Endothelial cell of umbilical vein (primary cell): Measurements from ENCODE around the gene APCDD1L. TPM values are rescaled to one million over a fixed set of nuclear protein-coding genes. Genes with fewer than 3 reads are reported as not detected.

ENCODE experiments used
- BruUV-seq: library from RNA; stranded (reverse); fragments of 400-500 nt; replicated peaks from 2 replicates; lab custom pipeline; 2021; lab: Mats Ljungman, UMichigan
- CTCF ChIA-PET: fragments of 300-600, 350-600 bp; sonication (Branson Sonifier 250); formaldehyde crosslinking; loops from one replicate; lab custom pipeline; 2021; ENCODE audit warnings: antibody characterized with exemption, inconsistent platforms; lab: Charles Lee
- POLR2A ChIA-PET: fragments of 300-600, 350-600 bp; sonication (Branson Sonifier 250); formaldehyde crosslinking; loops from one replicate; lab custom pipeline; 2021; ENCODE audit warnings: antibody characterized with exemption, inconsistent platforms; lab: Charles Lee
- DNase-seq: peaks from one replicate; pipeline ENCODE4 v3.0.0-alpha.2; 2011; ENCODE audit warnings: low read depth, low spot score
- FAIRE-seq: peaks from 2 replicates; lab custom pipeline; 2011; peaks lifted over from hg19 to GRCh38; lab: Jason Lieb, UNC
- H2AFZ ChIP-seq: 2 replicates; pipeline ENCODE4 v1.6.0; 2012; ENCODE audit warnings: low read depth, low read length, control low read depth, inconsistent platforms
- H3K27ac ChIP-seq: 2 replicates; pipeline ENCODE4 v1.5.1; 2011; ENCODE audit warnings: low read depth, mild to moderate bottlenecking, control low read depth, low read length, moderate library complexity; ENCODE audit not compliant: insufficient read depth
- H3K27me3 ChIP-seq, 2 experiments: 2 replicates each; pipeline versions ENCODE4 v1.6.0 to v1.6.1; 2011; ENCODE audit warnings: low read length in 2 of 2, mixed read lengths in 1 of 2; ENCODE audit not compliant: control insufficient read depth in 2 of 2, insufficient read depth in 2 of 2
- H3K36me3 ChIP-seq, 2 experiments: 2 replicates in 1 of 2; 3 replicates in 1 of 2; pipeline ENCODE4 v1.5.1; 2011; ENCODE audit warnings: low read length in 2 of 2, mild to moderate bottlenecking in 1 of 2, moderate library complexity in 1 of 2; ENCODE audit not compliant: control insufficient read depth in 2 of 2, insufficient read depth in 2 of 2; ENCODE audit errors: extremely low read depth in 1 of 2
- H3K4me1 ChIP-seq: 3 replicates; pipeline ENCODE4 v1.5.1; 2011; ENCODE audit warnings: mild to moderate bottlenecking, low read length; ENCODE audit not compliant: control insufficient read depth, insufficient read depth; ENCODE audit errors: extremely low read depth
- H3K4me2 ChIP-seq: 2 replicates; pipeline ENCODE4 v1.6.1; 2011; ENCODE audit warnings: low read length, control low read depth, mixed read lengths; ENCODE audit not compliant: insufficient read depth
- H3K4me3 ChIP-seq, 3 experiments: fragments of 200-600 bp in 1 of 3; sonication (generic), shearing (Covaris generic) in 1 of 3; replicated peaks in 1 of 3; 2 replicates each; pipeline ENCODE4 v1.5.1; 2011 to 2016; ENCODE audit warnings: control low read depth in 3 of 3, low read length in 3 of 3, mild to moderate bottlenecking in 2 of 3, inconsistent platforms in 1 of 3, low read depth in 1 of 3, moderate library complexity in 1 of 3; ENCODE audit not compliant: insufficient read depth in 1 of 3
- H3K79me2 ChIP-seq: 2 replicates; pipeline ENCODE4 v1.6.0; 2012; ENCODE audit warnings: low read length, inconsistent platforms; ENCODE audit not compliant: control insufficient read depth, insufficient read depth
- H3K9ac ChIP-seq: replicated peaks from 2 replicates; pipeline ENCODE3; 2011; ENCODE audit warnings: low read length, control low read depth; ENCODE audit not compliant: insufficient read depth; ENCODE audit errors: extremely low read depth
- H3K9me1 ChIP-seq: replicated peaks from 3 replicates; pipeline ENCODE4 v1.6.0; 2011; ENCODE audit warnings: mild to moderate bottlenecking, low read length; ENCODE audit not compliant: control insufficient read depth, insufficient read depth; ENCODE audit errors: extremely low read depth
- H3K9me3 ChIP-seq: replicated peaks from 2 replicates; pipeline ENCODE4 v1.5.1; 2012; ENCODE audit warnings: low read length, inconsistent platforms; ENCODE audit not compliant: control insufficient read depth, insufficient read depth
- H4K20me1 ChIP-seq: replicated peaks from 2 replicates; pipeline ENCODE3; 2011; ENCODE audit warnings: mild to moderate bottlenecking, low read length; ENCODE audit not compliant: control insufficient read depth, insufficient read depth; ENCODE audit errors: extremely low read depth
- EZH2 ChIP-seq: IDR thresholded peaks from 2 replicates; pipeline ENCODE4 v1.6.1; 2012; ENCODE audit warnings: borderline replicate concordance, low read depth, mild to moderate bottlenecking, moderate library complexity, low read length, inconsistent platforms; ENCODE audit not compliant: severe bottlenecking
- FOS ChIP-seq: IDR thresholded peaks from 2 replicates; pipeline ENCODE4 v1.6.1; 2011; ENCODE audit warnings: mild to moderate bottlenecking, low read length, moderate library complexity, borderline replicate concordance; ENCODE audit not compliant: insufficient read depth
- GATA2 ChIP-seq: IDR thresholded peaks from 2 replicates; pipeline ENCODE4 v1.7.0; 2011; ENCODE audit warnings: low read depth, mild to moderate bottlenecking, moderate library complexity, mixed read lengths, low read length; ENCODE audit not compliant: insufficient read length, insufficient read depth
- JUN ChIP-seq: IDR thresholded peaks from 2 replicates; pipeline ENCODE4 v1.6.1; 2011; ENCODE audit warnings: borderline replicate concordance, low read depth; ENCODE audit not compliant: insufficient read length, insufficient read depth
- MAX ChIP-seq: IDR thresholded peaks from 2 replicates; pipeline ENCODE4 v1.6.1; 2011; ENCODE audit not compliant: insufficient read depth, insufficient read length
- MYC ChIP-seq: IDR thresholded peaks from one replicate; pipeline ENCODE4 v1.6.1; 2011; ENCODE audit warnings: mild to moderate bottlenecking, low read depth, low read length
- POLR2A ChIP-seq: IDR thresholded peaks from 2 replicates; pipeline ENCODE4 v1.6.1; 2012; ENCODE audit warnings: low read depth, mild to moderate bottlenecking, control low read depth, low read length
- POLR2AphosphoS5 ChIP-seq: IDR thresholded peaks from 2 replicates; pipeline ENCODE4 v1.6.1; 2012; ENCODE audit warnings: low read depth, mild to moderate bottlenecking, control low read depth, low read length, moderate library complexity; ENCODE audit not compliant: insufficient read depth
- dilution Hi-C: fragments of 300-500 bp; cut with MboI; formaldehyde crosslinking; loops from one replicate; pipeline ENCODE4 v1.15.0; 2019; ENCODE audit warnings: low sequenced_read_pairs; ENCODE audit not compliant: extremely low pct_ligation_motif_present
- intact Hi-C: fragments of 100-400 bp; cut with micrococcal nuclease; formaldehyde crosslinking; loops from one replicate; pipeline ENCODE4 v1.10.0; 2022
- polyA plus RNA-seq, 4 experiments: library from polyadenylated mRNA; depleted of rRNA in 3 of 4; stranded (reverse) in 3 of 4; unstranded in 1 of 4; fragments of >200 nt; gene quantifications; 2 replicates each; pipeline versions ENCODE4 v1.2.1 to v1.2.3, GENCODE V29; 2011 to 2012; ENCODE audit warnings: missing spikeins in 1 of 4
- total RNA-seq: library from RNA; stranded (reverse); gene quantifications from 2 replicates; pipeline ENCODE4 v1.2.3, GENCODE V29; 2021
- TF ChIP-seq, protein P1 (sequence below), 2 donors: IDR thresholded peaks; 1 replicate in 1 of 2; 2 replicates in 1 of 2; pipeline ENCODE4 v1.5.1; 2011; ENCODE audit warnings: low read length in 2 of 2, mild to moderate bottlenecking in 2 of 2, moderate library complexity in 2 of 2, control low read depth in 1 of 2, inconsistent platforms in 1 of 2, low read depth in 1 of 2; ENCODE audit not compliant: insufficient read depth in 1 of 2; ENCODE audit errors: extremely low read depth in 1 of 2

The APCDD1L gene
- total and polyA plus RNA-seq, 2 donors (not counting 3 experiments of a cell fraction or from before 2014, with no cell fraction given), result 0.17 to 1.4 TPM

DNA sequence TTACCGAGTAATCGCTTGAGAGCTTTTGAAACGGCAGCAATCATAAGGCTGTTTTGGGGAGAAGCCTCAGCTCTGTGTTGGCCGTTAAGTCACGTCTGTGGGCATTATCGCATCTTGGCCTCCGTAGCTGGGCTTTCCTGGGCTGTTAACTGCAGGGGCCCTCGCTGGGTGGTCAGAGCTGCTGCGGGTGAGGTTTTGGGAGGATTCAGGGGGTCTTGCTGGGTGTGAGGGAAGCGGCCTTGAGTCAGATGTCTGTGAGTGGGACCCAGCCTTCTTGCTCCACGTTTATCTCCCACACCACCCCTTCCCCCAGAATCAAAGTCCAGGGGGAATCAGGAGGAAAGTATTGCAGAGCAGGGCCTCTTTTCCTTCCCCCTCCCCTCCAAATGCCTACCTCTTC is 3.2 kb upstream of the APCDD1L start:
- no peak overlapping the region for H3K4me3 ChIP-seq
- CTCF ChIA-PET, result no interaction called here
- no peak overlapping the region for H2AFZ ChIP-seq
- H3K9me1 ChIP-seq, result no peaks in the 10 kb centered on the region
- H3K4me2 ChIP-seq, result no peak overlapping the region
- peaks cover 4% of the 10 kb centered on the region for H3K4me1 ChIP-seq
- POLR2A ChIA-PET, result no interaction called here
- TF ChIP-seq POLR2A (no peak), MYC (no peak), JUN (no peak), POLR2AphosphoS5 (no peak), GATA2 (no peak), FOS (no peak), MAX (no peak), EZH2 (no peak)
- TF ChIP-seq, protein P1, sequence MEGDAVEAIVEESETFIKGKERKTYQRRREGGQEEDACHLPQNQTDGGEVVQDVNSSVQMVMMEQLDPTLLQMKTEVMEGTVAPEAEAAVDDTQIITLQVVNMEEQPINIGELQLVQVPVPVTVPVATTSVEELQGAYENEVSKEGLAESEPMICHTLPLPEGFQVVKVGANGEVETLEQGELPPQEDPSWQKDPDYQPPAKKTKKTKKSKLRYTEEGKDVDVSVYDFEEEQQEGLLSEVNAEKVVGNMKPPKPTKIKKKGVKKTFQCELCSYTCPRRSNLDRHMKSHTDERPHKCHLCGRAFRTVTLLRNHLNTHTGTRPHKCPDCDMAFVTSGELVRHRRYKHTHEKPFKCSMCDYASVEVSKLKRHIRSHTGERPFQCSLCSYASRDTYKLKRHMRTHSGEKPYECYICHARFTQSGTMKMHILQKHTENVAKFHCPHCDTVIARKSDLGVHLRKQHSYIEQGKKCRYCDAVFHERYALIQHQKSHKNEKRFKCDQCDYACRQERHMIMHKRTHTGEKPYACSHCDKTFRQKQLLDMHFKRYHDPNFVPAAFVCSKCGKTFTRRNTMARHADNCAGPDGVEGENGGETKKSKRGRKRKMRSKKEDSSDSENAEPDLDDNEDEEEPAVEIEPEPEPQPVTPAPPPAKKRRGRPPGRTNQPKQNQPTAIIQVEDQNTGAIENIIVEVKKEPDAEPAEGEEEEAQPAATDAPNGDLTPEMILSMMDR (IDR thresholded peaks at IDR 0.05; ENCODE audit: extremely low read depth in 1 of 2, insufficient read depth in 1 of 2, low read depth in 1 of 2, low read length in 2 of 2), result no peak
- no peak overlapping the region for H3K27ac ChIP-seq
- no peaks in the 10 kb centered on the region for H3K36me3 ChIP-seq
- intact Hi-C loops, result no loop called here
- no TSS peak for BruUV-seq
- no peak overlapping the region for H3K9ac ChIP-seq
- H3K79me2 ChIP-seq, result no peaks in the 10 kb centered on the region
- FAIRE-seq (no peak), DNase-seq (no peak)
- peaks cover 21 to 27% of the 10 kb centered on the region in 2 experiments for H3K27me3 ChIP-seq
- H4K20me1 ChIP-seq, result no peaks in the 10 kb centered on the region
- H3K9me3 ChIP-seq, result no peaks in the 10 kb centered on the region
- dilution Hi-C loops, result no loop called here
